GM12878 (cell line): ENCODE results near the gene ANKRD13C. TPM values are rescaled to one million over a fixed set of nuclear protein-coding genes. Genes with fewer than 3 reads are reported as not detected.

ENCODE experiments used
- BCL3 ChIP-seq: IDR thresholded peaks from 2 replicates; pipeline ENCODE4 v1.6.1; 2011; ENCODE audit warnings: borderline replicate concordance, low read depth, mild to moderate bottlenecking, moderate library complexity, low read length; ENCODE audit not compliant: insufficient read depth, poor library complexity, severe bottlenecking
- BCLAF1 ChIP-seq: fragments of 450-650 bp; IDR thresholded peaks from 2 replicates; pipeline ENCODE4 v1.6.1; 2017; ENCODE audit warnings: antibody characterized with exemption, mild to moderate bottlenecking, moderate library complexity
- CEBPB ChIP-seq, 2 experiments: fragments of 150-350 bp in 1 of 2; IDR thresholded peaks; 2 replicates each; pipeline ENCODE4 v1.6.1; 2012 to 2014; ENCODE audit warnings: low read depth in 2 of 2, low read length in 2 of 2, borderline replicate concordance in 1 of 2, inconsistent platforms in 1 of 2
- CREB1 ChIP-seq: IDR thresholded peaks from 2 replicates; pipeline ENCODE4 v1.6.1; 2012; ENCODE audit warnings: low read depth, mild to moderate bottlenecking, inconsistent platforms
- IRF5 ChIP-seq: fragments of 450-650 bp; IDR thresholded peaks from 2 replicates; pipeline ENCODE4 v1.6.1; 2017; ENCODE audit warnings: borderline replicate concordance
- KLF5 ChIP-seq: fragments of 450-650 bp; IDR thresholded peaks from 2 replicates; pipeline ENCODE4 v1.6.1; 2014; ENCODE audit warnings: mild to moderate bottlenecking; ENCODE audit not compliant: partially characterized antibody
- NBN ChIP-seq: fragments of 450-650 bp; IDR thresholded peaks from 2 replicates; pipeline ENCODE4 v1.6.1; 2016
- NFXL1 ChIP-seq: fragments of 450-650 bp; IDR thresholded peaks from 2 replicates; pipeline ENCODE4 v1.6.1; 2017; ENCODE audit warnings: antibody characterized with exemption, mild to moderate bottlenecking, borderline replicate concordance
- PRDM15 ChIP-seq: fragments of 450-650 bp; formaldehyde crosslinking; IDR thresholded peaks from 2 replicates; pipeline ENCODE4 v1.4.0; 2020; ENCODE audit warnings: mild to moderate bottlenecking, moderate library complexity
- RBBP5 ChIP-seq: fragments of 200-600 bp; sonication (generic); conservative IDR thresholded peaks from 2 replicates; pipeline ENCODE4 v1.6.1; 2016
- STAT1 ChIP-seq: fragments of 450-650 bp; conservative IDR thresholded peaks from 2 replicates; pipeline ENCODE4 v1.6.1; 2014; ENCODE audit warnings: antibody characterized with exemption, mild to moderate bottlenecking
- ZBTB4 ChIP-seq: fragments of 450-650 bp; formaldehyde crosslinking; IDR thresholded peaks from 2 replicates; pipeline ENCODE4 v1.4.0; 2022; ENCODE audit warnings: mild to moderate bottlenecking, moderate library complexity
- ZNF622 ChIP-seq: fragments of 450-650 bp; IDR thresholded peaks from 2 replicates; pipeline ENCODE4 v1.6.1; 2017; ENCODE audit warnings: mild to moderate bottlenecking, inconsistent platforms
- polyA plus RNA-seq, 11 experiments: library from polyadenylated mRNA; depleted of rRNA in 4 of 11; unstranded in 6 of 11; stranded (reverse) in 5 of 11; fragments of >200 nt; fragmentation: Nextera tagmentation in 4 of 11; fragmentation: Illumina TruSeq in 1 of 11; extraction: Ambion mirVana in 4 of 11; extraction: Trizol in 1 of 11; gene quantifications; 1 replicate in 1 of 11; 2 replicates in 10 of 11; pipeline versions ENCODE4 v1.2.1 to v1.2.3, GENCODE V29; 2011 to 2016; ENCODE audit warnings: inconsistent platforms in 2 of 11, missing spikeins in 2 of 11, low read depth in 1 of 11
- total RNA-seq, 4 experiments: library from RNA; depleted of rRNA in 3 of 4; stranded (reverse); fragments of >200 nt in 3 of 4; fragmentation: Illumina TruSeq in 1 of 4; extraction: Trizol in 1 of 4; gene quantifications; 2 replicates each; pipeline versions ENCODE4 v1.2.1 to v1.2.3, GENCODE V29; 2013 to 2021

The ANKRD13C gene
- total and polyA plus RNA-seq, 10 of the 15 experiments (the other 5 are each of a cell fraction or from before 2014, with no cell fraction given) = 3.7 to 24.4 (median 14.1) TPM

GRCh38 chr1:70354332-70355110 is at the start of gene ANKRD13C (continued):
- TF ChIP-seq BCLAF1 (no peak), NFXL1 (no peak), IRF5 (peak; percentile 83), NBN (peak; percentile 96), PRDM15 (no peak), ZBTB4 (CRISPR knock-in tag) (no peak), BCL3 (no peak), ZNF622 (no peak), CEBPB (IDR thresholded peaks at IDR 0.05; ENCODE audit: borderline replicate concordance in 1 of 2, low read depth in 2 of 2, low read length in 2 of 2) (no peak), KLF5 (peak; percentile 66), STAT1 (no peak; the same call in 1 of the 2 replicates), RBBP5 (0 out of 2 replicates have a peak, but pooled peaks have one; percentile 51), CREB1 (peak; percentile 99)
